HG03342 (cell line): ENCODE results near the gene STAC2.

Experiments
- ATAC-seq: cut with Tn5 transposase; IDR thresholded peaks from one replicate; pipeline ENCODE4 v1.9.1; 2021; ENCODE audit warnings: mild to moderate bottlenecking, moderate library complexity; ENCODE audit not compliant: unreplicated experiment

Gene STAC2

DNA sequence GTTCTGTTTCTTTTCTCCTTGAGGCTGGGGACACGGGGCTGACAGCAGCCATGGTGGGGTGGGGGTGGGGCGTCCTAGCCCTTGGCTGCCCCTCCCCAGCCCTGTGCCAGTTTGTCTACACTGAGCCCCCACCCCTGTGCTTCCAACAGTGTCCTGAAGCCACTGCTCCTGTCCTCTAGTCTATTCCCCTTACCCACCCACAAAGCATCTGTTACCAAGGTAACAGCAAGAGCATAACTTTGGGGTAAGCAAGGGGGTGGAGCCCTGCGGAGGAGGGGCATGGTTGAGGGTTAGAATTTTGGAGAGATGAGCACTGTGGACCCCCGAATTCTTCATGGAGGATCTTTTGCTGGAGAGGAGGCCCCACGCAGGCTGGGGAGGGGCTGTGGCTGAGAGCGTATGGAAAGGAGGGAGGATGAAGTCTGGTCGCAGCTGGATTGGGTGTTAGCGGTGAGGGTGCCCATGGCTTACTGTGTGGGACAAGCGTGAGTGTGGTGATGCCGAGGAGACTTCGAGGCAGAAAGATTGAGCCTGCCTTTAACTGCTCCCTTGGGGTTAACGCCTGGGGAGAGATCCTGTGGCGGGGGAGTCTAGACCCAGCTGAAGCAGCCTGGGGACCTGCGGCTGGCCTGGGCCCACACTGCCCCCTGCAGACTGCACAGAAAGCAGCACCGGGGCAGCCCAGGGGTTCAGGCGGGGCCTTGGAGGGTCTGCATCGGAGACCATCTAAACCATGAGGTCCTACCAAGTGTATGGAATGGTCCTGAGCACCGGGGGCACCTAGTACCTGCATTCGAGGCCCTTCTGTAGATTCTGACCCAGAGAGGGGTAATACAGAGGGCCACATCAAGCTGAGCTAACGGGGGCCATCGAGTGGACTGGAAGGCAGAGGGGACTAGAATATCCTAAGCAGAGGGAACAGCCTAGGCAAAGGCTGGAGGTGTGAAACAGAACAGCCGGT lies 6.1 kb upstream of the STAC2 start:
- peak; percentile 43 for ATAC-seq

DNA sequence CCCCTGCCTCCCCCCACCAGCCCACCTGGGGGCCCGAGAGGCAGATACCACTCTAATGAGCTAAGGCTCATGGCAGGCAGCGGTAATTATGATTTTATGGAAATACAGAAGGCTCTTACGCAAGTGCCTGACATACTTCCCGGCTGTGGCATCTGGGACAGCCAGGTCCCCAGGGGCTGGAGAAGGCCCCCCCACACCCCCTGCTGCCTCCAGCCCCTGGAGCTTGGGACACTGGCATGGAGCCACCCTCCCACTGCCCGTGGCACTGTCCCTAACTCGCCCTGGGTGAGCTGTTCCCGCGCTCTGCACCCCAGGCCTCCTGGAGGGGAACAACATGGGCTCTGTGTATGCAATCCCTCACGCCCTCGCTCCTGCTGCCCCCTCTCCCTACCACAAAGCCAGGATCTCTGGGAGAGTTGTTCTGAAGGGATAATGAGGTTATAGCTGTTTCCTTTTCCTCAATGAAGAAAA lies 5.4 kb upstream of the STAC2 start:
- ATAC-seq: no peak

DNA sequence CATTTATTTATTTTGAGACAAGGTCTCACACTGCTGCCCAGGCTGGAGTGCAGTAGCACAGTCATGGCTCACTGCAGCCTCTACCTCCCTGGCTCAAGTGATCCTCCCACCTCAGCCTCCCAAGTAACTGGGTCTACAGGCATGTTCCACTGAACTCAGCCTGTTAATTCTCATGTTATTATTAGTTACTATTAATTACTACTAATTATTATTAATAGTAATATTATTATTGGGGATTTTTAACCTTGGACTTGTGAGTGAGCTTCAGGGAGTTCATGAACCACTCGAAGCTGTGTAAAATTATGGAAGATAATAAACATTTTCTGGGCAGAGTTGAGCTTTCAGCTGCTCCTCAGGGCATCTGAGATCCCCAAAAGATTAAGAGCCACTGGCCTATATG lies 4.6 kb upstream of the STAC2 start:
- ATAC-seq: no peak

DNA sequence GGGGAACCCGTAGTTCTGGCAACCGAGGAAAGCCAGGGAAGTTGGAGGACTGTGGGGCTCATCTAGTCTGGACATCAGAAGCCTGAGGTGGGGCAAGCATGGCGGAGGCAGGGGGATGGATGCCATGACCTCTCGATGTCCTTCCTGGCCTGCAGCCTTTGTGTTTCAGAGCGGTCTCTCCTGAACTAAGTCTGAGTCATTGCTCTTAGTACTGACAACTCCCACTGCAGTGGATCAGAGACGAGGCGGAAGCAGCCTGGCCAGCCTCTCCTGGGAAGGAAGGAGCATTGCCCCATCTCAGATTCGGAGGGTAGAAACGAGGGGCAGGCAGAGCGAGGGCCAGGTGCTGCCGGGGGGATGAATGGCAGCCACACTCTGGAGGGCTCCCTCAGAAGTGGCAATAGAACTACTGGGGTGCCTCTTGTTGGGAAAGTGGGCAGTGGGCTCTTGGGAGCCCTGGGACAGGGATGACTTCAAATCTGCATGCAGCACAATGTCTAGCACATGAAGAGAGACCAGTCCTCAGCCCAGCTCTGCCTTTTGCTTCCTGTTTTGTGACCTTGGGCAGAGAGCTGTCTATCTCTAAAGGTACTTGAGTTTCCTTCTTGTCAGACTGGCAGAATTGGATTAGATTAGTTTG lies 3.6 kb upstream of the STAC2 start:
- no peak for ATAC-seq

DNA sequence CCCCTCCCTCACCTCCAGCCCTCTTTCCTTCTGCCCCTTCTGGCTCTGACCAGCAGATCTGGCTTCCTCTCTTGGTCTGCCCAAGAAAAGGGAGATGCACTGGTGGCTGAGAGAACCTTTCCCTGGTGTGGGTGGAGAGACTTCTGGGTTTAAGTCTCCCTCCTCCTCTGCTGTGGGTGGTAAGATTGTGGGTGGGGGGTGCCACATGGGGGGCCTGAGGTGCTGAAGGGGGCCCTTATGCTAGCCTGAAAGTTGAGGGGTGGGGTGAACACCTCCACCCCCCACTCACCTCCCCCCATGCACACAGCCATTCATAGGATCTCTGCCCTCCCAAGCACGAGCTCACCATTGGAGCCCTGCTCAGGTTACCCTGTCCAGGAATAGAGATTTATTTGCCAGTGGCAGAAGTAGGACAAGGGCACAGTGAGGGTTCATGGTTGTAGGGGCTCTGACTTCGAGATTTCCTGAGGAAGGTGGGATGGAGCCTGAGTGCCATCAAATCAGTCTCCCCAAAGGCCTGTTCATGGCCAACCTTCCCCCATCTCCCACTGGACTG lies 1.7 kb upstream of the STAC2 start:
- ATAC-seq: no peak

DNA sequence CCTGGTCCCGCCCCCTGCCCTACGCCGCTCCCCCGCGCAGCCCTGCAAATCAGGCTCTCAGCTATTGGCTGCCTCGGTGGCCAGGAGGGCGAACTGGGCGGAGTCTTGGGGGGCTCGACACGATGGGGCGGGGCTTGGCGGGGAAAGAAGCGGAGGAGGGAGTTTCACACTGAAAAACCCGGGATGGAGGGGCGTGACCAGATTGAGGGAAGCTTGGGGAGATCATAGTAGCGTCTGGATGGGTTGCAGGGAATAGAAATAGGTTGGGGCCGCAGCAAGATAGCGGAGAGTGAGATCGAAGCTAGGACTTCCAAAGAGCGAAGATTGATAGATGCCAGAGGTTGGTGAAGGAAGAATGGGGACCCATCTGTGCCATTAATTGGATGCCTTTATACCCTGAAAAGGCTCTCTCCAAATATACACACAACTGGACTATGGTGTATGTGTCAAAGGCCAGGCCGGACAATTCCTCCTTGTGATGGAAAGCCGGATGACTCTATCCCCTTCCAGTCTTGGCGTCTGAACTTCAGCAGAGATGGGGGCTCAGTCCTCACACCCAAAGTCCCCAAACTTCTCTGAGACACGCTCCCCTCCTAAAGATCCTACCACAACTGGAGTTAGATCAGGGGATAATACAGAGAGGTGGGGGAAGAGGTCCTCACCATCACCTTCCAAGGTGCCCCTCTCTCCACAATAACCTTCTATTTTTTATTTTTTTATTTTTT lies 376 bp upstream of the STAC2 start:
- ATAC-seq: no peak

DNA sequence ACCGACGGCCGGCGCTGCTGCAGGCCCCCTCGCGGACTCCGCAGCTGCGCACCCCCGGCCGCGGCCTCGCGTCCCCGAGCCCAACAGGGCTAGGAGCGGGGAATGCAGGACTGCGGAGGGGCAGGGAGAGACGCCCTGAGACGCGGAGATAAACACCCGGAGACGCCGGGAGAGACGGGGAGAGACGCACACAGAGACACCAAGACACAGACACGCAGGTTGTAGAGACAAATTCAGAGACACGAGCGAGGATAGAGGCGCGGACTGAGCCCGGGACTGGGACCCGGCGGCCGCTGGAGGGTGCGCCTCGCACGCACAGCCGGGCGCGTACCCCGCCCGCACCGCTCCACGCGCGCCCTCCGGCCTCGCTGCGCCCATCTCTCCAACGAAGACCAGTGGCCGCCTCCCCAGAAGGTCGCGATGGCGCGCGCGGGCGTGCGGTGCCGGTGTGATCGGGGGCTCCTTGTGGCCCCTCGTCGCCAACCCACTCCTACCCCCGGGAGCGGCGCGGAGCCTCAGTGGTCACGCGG lies 902 bp downstream of the STAC2 start:
- no peak for ATAC-seq

DNA sequence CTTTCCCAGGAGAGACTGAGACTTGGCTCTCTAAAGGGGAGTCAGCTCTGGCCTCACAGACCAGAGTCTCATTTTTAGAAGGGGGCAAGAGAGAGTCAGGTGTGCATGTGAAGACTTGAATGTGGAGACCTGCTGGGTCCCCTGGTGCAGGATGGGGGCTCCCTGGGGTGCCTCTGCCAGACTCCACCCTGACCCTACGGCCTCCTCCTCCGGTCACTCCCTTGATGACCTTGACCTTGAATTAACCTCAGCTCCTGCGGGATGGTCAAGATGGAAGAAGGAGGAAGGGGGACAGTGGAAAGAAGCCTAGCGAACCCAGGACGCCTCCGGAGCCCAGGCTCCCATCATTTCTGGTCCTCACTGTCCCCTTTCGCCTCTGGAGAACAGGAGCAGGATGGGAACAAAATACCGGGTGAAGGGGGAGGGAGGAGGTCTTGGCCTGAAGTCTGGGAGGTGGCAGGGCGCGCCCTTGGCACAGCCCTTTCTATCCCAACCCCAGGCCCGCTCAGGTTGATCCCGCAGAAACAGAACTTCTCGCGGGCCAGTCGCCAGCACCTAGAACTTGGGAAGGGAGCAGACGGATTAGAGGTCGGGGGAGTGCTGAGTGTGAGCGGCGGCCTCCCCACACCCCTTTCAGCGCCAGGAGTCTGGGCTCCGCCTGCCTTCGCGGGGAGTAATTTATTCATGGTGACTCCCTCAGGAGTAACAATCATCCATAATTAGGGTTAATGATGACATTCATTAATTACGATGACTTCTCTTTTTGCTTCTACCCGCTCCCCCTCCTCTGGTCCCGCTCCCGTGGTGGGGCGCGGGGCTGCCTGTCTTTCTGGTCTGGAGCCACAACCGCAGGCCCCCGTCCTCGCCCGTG lies 1.6 kb downstream of the STAC2 start:
- ATAC-seq: no peak

DNA sequence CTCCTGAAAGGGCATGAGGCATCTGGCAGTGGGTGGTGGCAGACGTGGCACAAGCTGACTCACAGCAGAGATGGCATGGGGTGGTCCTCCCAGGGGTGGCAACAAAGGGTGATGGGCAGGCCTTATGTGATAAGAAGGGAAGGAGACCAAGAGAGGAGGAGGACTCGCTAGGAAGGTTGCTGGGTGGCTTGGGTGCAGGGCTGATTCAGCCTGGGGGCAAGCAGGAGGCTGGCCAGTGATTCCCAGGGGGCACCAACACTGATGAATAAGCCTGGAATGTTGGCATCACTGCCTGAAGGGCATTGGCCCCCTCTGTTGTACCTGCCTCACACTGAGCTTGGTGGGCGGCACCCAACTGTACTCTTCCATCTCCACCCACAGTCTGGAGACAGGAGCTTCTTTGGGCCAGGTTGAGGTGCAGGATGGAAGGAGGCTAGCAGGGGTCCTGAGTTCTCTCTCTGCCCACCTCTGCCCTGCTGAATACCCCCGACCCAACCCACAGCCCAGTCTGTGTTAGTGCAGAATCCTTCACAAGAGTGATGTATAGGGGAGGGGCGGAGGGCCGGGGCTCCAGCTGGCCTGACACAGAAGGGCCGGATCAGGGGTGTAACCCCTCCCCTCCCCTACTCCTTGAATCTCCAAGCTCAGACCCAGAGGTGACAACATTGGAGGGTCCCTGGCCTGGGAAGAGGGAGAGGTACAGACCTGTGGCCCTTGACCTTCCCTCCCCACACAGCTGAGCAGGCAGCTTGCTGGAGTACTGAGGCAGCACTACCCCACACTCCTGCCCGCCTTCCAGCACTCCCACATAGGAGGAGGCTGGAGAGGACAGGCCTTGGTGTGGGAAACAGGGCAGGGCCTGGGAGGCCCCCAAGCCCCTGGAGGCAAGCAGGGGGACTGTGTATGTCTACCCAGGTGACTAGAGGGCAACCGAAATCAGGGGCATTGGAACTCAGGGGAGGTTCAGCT lies 2.6 kb downstream of the STAC2 start:
- no peak for ATAC-seq

DNA sequence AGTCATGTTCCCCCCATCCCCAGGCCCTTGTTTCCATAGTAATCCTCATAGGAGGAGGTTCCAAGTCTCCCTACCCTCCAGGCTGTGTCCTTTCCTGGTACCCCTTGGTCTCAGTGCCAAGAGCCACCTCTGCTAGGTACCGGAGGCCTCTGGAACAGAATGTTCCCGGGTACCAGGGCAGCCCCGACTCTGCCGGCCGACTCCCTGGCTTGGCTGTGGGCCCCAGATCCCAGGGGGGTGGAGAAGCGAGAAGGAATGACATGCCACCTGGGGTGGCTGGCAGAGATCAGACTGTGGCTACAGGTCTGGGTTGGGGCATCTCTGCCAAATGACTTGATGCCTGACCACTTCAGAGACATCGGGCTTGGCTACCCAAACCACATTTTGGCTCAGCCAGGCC lies 3.6 kb downstream of the STAC2 start:
- ATAC-seq: no peak

DNA sequence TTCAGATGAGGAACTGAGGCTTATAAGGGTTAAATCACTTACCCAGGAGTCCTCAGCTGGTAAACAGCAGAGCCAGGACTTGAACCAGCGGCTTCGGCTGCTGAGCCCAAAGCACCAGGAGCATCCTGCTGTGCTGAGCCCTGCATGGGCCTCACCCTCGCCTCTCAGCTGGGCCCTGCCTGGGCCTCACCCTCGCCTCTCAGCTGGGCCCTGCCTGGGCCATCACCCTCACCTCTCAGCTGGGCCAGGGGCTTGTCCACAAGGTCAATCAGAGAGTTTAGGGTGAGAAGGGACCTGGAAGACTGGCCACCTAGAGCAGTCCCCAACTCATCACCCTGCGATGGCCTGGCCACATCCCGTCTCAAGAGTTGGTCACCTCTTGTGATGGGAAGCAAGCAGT lies 4.2 kb downstream of the STAC2 start:
- ATAC-seq: no peak

DNA sequence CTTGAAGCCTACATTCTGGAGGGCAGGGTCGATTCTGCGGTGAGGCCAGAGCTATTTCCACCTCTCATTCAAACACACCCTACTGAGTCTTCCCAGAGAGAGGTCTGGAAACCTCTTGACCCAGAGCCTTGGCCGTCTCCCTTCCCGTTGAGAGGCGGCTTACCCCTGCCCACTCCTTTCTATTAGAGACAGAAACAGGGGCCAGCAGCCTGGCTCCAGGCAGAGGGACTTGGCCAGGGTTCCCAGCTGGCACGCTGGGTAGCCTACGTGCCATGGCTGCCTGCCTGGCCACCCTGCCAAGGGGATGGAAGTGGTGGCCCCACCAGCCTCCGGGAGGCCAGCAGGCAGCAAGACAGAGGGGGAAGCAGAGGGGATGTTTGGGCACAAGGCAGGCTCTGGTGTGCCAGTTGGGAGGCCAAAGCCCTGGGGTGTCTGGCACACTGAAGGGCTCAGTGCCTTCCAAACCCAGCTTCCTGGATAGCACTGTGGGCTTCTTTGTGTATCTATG lies 6.0 kb downstream of the STAC2 start:
- no peak for ATAC-seq

DNA sequence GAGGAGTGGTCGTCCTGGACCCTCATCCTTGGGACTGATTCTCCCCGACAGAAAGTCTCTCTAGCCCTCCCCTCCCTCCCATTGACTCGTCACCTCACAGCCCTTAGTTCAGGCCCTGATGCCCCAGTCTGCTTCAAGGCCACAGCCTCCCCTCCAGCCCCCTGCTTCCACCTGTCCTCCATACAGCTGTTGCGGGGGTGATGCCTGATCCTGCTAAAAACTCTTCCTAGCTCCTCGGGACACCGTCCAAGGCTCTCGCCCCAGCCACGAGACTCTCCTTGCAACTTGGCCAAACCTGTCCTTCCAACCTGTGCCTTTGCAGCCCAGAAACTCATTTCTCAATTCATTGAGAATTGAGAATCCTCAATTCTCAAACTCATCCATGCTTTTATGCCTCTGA lies 6.8 kb downstream of the STAC2 start:
- no peak for ATAC-seq

DNA sequence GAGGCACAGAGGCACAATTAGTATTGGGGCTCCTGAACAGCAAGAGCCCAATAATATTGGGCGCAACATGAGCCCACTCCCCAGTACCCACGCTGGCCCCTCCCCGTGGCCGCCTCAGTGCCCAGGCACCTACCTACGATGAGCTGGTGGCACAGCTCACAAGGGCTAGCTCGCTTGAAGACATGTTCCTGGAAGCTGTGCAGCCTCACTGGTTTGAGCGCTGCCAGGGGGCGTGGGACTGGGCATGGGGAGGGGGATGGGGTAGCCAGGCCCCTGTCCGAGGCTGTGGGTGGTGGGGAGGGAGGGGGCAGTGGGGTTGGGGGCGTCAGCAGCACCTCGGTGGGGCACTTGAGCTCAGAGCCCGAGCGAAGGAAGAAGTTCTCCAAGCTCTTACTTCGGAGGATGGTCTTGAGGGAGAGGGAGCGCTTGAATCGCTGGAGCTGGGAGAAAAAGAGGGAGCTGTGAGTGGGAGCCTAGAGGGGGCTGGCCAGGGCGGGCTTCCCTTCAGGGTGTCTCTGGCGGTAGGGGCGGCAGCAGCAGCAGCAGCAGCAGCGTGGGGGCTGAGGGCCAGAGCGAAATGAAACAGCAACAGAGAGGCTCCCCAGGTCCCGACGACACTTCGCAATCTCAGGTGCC lies 7.9 kb downstream of the STAC2 start:
- no peak for ATAC-seq

DNA sequence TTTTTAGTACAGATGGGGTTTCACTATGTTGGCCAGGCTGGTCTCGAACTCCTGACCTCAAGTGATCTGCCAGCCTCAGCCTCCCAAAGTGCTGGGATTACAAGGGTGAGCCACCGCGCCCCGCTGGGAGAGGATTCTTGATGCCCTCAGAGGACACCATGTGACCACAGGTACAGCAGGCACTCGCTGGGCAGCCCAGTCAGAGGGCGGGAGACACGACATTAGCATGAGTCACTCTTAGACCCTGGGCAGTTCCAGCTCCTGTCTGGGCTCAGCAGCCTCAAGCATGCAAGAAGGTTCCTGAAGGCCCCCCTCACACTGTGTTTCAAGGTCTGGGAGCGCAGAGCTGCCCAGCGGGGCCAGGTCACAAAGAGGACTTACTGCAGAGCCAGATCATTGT lies 11.9 kb downstream of the STAC2 start:
- no peak for ATAC-seq

DNA sequence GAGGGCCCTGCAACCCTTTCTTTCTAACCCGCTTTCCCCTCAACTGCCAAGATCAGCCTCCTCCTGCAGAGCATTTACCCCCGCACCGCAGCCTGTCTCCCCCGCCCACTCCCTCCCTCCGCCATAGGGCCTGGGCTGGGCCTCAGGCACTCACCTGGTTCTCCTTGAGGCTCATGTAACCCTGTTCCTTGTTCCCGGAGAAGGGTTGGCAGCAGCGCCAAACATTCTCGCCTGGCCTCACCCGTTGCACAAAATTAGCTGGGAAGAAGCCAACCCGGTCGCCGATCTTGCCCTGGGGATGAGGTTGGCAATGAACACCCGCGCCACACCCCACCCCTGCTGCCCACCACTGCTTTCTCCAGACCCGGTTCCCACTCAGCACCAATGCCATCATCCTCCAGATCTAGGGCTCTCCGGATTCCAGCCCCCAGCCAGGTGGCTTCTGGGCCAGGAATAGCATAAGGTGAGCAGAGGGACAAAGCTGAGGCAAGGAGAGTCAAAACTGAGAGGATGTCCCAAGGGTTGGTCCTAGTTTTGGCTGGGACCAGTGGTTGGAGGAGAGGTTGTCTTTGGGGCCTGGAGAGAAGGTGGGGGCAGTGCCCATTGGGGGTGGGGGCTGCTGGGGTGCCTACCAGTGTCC lies 12.8 kb downstream of the STAC2 start:
- no peak for ATAC-seq

DNA sequence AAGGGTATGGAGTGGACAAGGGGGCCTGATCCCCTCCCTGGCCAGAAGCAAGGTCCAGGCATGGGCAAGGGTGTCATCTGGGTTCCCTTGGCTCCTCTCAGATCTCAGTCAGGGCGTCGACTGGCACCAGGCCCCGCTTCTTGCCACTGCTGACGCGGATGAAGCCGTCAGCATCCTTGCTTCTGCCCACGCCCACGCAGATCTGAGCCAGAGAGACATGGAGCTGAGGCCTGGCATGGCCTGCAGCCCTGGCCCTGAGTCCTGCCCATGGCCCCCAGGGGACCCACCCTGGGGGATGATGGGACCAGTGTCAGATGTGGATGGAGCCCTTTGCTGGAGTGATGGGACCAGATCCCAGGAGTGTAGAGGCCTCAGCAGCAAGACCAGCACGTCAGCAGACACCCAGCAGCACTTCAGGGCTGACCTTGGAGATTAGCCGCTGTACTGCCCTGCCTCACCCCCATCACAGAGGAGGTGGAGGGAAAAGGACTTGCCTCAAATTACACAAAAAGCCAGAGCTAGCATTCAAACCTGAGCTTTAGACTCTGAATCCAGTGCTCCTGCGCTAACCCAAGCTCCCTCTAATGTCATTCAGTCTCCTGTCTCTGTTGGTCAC lies 13.4 kb downstream of the STAC2 start:
- ATAC-seq: no peak
